NCI-H1930 (cell line): ENCODE data around the gene HEG1.

Experiments used
- DNase-seq, 2 experiments: peaks; one replicate each; lab custom pipeline; 2025; lab: John Stamatoyannopoulos, UW

The HEG1 gene

DNA sequence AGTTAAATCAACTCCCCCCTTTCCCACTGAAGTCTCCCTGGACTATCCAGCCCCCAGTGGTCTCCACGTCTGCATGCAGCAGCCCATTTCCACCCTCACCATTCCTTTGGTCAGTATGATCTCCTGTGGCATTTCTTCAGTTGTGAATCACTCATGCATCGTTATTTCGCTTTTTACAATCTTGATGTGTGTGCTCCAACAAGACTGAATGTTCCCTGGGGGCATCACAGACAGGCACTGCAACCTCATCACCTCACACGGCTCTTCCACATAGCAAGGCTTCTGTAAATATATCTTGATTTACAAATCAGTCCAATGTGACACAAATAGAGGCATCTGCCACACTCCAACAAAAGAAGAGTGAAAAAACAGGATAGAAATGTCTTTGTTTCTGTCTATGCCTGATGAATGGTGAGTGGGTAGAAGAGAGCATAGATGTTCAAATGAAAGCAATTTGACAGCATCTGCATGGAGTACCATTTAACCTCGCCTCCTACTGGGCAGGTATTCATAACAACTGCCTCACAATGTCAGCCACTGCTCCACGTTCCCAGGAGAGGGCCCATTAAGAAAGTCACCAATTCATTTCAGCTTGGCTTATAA, 5.2 kb downstream of the HEG1 start:
- DNase-seq = no peak

DNA sequence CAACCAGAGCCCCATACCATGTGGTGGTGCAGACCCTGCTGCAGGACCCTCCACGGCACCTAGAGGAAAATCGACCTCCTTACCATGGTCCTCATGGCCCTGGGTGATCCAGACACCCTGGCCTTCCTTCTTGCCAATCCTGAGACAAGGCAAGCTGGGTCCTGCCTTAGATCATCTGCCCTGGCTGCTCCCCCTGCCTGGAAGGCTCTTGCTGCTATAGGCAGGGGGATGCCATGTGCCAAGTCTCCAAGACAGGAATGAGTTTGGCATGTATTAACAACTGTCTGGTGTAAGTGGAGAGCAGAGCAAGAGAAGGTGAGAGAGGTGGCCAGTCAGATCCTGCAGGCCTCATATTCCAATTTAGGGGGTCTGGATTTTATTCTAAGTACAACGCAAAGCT, 7.5 kb downstream of the HEG1 start:
- DNase-seq = no peak

DNA sequence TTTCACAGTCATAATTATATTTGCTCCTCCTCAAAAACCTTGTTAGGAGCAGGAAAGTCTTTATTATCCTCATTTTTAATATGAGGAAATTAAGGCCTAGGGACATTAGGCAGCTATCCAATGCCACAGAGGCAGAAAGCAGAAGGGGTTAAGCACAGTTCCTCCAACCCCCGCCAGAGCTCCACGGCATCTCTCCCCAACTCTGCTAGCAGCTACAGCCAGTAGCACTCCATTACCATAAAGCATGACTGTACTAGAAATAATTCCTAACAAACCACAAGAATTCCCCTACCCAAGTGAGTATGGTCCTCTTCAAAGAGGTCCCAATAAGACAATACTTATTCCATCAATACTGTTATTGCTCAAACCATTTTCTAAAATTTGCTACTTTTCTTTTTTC, 9.8 kb downstream of the HEG1 start:
- no peak for DNase-seq

DNA sequence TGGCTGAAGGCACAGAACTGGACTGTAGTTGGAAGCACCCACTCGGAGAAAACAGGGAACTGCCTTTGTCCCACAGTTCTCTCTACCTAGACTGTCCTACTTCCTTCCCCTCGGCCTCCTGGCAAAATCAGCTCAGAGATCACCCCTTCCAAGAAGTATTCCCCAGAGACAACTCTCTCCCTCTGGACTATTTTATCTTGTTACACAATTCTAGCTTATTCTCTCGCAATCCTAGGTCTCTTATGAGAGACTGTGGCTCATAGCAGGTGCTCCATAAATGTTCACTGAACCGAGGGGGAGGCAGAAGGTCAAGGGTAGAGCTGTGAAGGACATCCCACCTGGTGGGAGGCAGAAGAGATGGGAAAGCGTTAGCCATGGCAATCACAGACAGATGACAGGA, 10.6 kb downstream of the HEG1 start:
- DNase-seq = no peak

DNA sequence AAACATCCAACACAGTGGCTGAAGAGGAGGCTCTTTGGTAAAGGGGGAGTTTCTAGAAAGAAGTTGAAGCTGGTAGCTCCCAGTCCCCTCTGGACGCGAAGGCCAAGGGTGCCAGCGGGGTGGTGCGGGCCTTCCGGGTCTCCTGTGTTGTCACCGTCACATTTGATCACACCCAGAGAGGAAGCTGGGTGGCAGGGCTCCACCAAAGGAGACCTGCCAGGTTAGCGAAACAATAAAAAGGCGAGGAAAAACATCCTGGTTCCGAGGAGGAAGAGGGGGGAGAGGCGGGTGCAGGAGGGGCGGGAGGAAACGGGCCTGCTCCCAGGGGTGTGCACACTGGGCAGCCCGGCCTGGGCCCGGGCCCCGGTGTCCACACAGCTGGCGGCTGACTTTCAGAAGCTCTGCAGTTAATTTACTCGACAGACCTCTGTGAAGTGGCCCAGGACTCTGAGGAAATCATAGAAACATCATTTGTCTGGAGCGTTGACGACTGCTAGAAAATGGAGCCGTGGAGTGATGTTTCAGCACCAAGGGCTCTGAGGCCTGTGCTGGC, 12.1 kb downstream of the HEG1 start:
- no peak for DNase-seq

DNA sequence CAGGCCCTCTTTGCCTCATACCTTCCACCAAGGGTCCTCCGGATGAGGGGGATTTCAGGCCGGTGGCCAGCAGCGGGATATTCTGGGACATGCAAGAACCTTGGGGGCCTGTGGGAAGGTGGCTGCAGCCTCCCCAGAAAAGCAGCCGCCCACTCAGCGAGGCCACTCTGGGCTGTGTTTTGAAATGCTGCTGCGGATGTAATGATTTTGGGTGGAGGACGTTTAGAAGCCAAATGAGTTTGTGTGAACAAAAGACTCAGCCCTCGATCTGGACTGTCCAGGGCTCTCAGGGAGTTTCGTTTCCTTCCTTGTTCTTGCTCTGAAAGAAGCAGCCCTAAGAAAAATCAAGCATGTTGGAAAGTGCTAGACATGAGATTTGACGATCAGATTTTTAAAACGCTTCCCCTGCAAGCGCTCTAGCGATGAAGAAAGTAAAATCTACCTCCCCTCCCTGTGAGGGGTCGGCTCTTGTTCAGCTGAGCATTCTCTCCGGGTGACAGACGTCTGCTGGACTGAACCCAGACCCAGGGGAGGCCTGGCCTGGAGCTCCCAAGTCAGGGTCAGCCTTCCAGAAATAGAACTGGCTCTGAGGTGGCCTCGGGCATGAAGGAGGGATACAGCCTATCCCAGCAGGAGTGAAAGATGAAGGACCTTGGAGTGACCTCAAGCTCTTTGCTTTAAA, 12.9 kb downstream of the HEG1 start:
- DNase-seq = no peak

DNA sequence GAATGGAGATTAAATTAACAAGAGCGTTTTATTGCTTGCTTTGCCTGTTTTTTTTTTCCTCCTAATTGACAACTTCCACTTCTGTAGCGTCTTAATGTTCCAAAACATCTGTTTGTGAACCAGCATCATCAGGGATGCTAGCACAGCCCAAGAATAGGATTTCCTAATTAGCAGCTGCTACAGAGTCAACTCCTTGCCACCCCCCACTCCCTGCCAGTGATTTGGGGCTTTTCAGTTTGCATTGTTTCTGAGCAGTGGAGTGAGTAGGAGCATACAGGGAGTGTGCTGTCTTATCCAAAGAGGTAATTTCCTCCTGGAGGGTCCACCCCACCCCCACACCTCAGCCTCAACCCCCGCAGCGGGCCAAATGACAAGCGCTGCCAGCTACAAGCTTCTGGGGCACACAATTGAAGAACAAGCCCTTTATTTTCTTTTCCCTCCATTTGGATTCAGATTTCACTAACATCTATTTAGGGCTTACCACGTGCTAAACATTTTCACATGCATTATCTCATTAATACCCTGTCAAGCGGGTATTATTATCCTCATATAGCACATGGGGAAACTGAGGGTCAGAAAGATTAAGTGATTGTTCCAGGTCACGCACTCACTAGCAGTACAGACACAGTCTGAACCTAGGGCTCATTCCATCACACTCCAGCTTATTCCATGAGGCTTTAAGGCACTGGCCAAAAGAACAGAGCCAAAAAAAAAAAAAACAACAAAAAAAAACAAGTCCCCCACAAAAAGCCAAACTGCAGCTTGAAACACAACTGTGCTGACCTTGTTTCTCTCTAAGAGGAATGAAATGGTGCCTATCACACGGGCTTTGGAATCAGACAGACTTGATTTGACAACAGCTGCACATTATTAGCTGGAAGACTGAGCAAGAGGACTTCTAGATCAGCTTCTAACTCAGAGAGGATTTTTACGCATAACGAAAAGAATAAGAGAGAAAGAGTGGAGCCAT, 16.4 kb downstream of the HEG1 start:
- no peak for DNase-seq

DNA sequence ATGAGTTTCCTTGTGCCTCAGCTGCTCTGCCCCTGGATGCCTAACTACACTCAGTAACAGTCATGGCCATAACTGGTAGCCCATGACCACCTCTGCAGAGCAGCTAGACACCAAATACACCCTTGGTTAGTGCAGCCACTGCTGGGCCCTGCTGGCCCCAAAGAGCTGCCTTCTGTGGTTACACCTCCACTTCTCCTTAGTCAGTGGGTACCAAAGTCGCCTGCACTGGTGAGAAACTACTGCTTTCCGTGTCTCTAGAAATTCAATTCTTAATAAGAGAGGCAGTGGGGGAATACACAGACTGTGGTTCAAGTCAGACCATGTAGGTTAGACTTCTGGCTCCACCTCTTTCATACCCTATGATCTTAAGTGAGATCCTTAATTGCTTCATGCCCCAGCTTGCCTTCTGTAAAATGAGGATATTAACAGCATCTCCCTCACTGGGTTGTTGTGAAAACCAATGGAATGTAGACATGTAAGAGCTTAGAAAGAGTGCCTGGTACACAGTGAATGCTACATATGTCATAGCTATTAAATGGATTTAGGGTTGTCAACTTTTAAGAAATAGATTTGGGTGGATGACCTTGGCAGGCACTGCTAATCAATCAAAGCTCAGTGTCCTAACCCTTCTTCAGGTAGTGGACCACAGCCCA, 18.2 kb downstream of the HEG1 start:
- DNase-seq = no peak

DNA sequence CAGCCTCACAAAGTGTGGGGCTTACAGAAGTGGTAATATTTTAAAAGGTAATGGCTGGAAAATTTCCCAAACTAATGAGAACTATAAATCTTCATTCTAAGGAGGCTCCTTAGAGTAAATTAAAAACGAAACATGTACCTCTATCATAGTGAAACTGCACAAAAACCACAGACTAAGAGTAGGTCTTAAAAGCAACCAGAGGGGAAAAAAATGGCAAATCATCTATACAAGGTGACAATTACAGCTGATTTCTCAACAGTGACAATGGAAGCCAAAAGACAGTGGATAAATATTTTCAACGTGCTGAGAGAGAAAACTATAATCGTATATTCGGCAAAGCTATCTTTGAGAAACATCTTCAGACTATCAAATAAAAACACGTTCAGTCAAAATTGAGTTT, 20.6 kb downstream of the HEG1 start:
- no peak for DNase-seq

DNA sequence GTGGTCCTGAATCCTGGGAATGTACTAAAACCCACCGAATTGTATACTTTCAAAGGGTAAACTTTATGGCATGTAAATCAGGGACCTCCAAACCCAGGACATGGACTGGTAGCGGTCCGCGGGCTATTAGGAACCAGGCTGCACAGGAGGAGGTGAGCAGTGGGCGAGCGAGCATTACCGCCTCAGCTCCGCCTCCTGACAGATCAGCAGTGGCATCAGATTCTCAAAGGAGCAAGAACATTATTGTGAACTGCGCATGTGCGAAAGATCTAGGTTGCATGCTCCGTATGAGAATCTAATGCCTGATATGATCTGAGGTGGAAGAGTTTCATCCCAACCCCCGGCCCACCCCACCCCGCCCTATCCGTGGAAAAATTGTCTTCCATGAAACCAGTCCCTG, 22.2 kb downstream of the HEG1 start:
- DNase-seq = no peak

DNA sequence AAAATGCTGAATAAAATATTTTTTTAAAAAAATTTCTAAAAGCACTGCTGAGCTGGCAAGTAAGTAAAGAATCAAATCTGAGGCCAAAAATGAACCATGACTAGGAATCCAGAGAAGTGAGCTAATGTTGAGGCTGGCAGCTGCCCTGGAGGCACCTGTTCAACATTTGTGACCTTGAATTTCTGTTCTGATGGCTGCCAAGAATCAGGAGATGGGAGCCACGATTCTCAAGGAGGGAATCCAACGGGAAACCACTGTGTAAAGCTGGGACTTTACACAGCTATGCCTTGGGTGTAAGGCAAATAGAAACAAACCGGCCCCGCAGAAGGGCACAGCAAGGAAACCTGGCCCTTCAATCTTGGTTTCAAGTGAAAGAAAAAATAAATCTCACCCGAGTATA, 22.7 kb downstream of the HEG1 start:
- no peak for DNase-seq

DNA sequence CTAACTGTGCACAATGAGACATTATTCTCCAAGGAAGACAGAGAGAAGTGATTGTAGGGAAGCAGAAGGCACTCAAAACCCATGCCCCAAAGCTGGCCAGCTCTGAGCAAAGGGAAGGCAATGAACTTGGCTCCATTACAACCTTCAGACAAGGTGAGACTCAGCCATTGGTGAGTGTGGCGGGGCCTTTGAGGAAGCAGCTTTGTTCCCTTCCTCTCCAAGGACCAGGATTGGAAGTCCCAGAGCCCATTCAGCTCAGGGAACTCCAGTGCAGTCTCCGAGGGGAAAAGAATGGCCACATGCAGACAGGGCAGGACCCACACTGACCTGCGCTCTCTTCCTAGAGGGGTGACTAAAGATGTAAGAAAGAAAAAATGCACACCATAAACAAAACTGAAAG, 23.1 kb downstream of the HEG1 start:
- DNase-seq = no peak

DNA sequence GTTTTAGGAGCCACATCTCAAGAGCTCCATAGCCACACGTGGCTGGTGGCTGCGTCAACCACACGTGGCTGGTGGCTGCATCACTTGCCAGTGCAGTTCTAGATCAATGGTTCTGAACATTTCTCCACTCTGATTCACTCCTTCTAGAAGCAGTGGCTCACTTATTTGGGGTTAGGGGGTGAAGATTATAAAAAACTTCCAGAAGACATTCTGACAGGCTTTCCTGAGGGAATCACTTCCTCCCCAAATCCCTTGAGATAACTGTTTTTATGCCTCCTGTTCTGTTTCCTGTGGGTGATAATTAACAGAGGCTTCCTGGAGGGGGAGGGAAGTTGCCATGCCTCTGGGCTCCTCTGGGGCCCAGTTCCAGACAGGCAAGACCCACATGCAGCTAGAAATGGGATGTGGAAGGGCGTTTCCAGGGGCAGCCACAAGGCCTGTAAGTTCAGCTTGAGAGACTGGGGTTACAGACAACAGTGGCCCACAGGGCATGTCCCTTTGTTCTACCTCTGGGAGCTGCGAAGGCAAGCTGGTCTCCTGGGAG, 23.6 kb downstream of the HEG1 start:
- no peak for DNase-seq

DNA sequence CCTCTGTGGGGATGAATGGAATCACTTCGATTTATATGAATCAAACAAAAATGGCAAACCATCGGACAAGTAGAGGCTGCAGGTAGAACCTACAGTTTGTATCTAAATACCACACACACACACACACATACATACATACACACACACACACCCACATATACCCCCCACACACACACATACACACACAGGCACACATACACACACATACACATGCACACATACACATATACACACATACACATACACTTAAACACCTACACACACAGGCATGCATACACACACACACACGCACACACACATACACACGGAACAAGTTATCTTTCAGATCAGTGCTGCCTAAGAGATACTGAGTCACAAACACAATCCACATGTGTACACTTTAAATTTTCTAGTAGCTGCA, 24.3 kb downstream of the HEG1 start:
- no peak for DNase-seq

DNA sequence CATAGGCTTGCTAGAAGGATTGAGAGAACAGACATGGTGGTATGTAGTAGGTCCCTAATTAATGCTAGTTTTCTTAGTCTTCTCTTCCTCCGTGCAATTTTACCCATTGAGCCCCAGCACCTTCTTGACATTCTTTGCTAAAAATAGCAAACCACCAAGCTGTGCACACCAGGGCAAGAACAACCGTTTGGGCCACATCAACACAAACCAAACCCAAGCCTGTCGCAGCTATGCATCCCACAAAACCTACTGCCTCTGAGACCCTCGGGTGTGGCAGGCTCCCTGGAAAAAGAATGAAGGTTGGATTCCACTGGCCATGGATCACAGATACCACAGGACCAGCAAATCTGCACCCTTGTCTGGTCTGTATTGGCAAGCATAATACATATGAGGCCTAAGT, 27.1 kb downstream of the HEG1 start:
- DNase-seq = no peak

DNA sequence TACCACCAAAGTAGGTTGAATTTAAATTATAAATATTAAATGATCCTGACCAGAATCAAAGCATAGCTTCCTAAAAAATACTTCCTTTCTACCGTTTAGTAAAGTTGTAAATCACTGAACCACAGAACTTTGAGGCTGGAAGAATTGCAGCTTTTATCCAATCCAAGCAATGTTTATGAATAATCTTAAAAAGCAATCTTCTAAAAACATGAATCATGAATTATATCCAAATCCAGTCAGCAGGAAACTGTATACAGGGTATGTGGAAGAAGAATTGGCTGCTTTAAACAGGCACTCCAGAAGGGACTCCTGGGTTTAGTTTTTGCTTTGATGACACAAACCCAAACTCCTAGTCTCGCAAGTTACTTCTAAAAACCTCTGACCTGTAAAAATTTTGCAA, 30.2 kb downstream of the HEG1 start:
- no peak for DNase-seq

DNA sequence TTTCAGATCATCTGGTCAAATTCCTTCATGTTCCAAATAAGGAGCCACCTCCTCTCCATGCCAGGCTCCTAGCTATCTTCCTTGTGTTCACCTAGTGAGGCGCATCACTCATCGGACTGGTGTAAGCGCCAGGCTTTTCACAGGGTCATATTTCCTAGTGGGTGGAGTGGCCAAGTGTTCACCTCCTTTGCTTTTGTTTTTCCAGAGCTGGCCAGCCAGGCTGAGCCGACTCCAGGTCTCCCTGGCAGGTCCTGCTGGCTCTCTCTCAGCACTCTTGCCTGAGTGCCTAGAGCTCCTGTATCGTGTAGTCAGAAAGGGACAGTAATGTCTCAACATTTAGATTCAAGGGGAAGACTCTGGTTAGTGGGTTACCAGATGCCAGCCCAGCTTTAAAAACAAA, 31.0 kb downstream of the HEG1 start:
- DNase-seq = no peak

DNA sequence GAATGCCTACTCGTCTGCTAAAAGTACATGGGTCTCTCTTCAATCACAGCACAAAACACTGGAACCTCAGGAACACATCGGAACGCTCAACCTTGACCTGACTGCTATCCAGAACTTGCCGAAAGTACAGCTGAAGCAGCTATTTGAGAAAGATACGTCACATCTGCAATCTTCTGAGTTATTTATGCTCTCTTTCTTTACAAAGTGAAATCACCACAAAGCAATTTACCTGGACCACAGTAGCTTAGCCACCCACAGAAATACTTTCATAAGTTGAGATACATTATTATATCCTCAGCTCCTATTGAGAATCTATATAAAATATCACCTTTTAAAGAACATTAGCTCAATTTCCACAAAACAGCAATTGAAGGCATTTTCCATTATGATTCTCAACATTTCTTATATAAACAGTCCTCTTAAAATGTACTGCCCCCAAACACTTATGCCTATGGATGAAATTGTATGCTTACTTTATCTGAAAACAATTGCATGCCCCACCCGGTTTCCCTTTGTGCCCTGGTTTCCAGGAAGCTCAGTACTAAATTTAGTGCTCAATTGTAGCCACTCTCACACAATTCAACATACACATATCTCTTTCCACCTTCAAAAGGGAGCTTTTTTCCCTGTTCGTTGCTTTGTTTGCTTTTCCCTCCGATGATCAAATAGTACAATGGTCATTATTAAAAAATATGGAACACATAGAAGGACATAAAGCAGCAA, 31.8 kb downstream of the HEG1 start:
- DNase-seq = no peak

DNA sequence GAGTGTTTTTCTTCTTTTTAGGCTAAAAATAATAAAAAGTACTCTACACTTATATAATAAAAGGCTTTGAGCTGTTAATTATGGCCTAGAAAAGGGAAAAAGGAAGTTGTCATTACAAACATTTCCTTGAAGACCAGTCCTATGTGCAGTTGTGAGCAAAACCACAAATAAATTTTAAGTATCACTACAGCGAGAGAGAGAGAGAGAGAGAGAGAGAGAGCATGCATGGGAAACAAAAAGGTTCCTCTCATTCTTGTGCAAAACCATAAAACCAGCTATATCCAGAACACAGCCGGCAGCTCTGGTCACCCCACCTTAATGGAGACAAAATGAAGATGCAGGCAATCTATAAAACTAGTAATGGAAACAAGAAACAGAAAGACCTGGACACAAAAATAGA, 33.6 kb downstream of the HEG1 start:
- DNase-seq = no peak

DNA sequence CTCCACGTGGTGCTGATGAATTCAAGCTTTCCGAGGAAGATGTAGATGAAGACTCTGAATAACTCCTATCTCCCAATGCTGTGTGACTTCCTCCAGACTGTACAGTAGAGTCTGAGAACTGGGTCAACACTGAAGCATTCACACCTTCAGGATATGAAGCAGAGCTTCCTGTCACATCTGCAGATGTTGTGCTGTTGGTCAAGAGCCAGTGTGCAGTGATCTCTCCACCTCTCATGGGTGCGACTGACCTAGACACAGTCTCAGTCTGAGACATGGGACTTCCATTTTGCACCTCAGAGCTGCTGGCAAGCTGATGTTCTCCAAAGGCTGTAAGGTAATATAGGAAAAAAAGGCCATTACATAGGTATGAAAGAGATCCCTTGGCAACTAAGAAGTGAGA, 36.5 kb downstream of the HEG1 start:
- DNase-seq = no peak

DNA sequence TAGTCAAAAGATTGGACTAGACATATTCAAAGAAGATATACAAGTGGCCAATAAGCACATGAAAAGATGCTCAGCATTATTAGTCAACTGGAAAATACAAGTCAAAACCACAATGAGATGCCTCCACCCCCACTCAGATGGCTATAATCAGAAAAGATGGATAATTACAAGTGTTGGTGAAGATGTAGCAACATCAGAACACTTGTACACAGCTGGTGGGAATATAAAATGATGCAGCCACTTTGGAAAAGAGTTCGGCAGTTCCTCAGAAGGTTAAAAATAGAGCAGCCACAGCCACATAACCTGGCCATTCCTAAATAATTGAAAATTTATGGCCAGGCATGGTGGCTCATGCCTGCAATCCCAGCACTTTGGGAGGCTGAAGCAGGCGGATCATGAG, 38.4 kb downstream of the HEG1 start:
- DNase-seq = no peak
